ENCODE data around the gene OSBPL3.

DNA sequence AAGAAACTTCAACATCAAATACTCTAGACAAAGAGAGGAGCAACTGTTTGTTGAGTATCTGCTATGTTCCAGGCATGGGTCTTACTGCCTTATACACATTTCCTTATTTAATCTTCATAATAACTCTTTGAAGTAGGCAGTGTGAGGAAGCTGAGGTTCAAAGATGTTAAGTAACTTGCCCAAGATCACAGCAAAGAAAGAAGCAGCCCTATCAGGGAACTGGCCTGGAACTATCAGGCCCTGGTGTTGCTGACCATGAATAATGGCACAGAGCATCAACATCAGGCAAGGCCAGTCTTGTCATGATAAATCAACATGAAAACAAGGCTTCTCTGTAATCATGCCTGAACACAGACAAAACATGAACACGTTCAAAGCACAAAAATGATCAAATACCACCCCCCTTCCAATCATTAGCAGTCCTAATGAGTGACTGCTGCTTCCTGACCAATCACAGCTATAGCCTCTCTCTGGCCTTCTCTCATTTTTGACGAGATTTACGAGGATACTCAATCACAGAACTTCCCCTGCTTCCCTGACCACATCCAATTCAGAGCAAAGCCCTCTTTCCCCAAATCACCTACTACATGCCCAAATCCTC lies 225.0 kb downstream of the OSBPL3 start:
- TF ChIP-seq, protein P1, sequence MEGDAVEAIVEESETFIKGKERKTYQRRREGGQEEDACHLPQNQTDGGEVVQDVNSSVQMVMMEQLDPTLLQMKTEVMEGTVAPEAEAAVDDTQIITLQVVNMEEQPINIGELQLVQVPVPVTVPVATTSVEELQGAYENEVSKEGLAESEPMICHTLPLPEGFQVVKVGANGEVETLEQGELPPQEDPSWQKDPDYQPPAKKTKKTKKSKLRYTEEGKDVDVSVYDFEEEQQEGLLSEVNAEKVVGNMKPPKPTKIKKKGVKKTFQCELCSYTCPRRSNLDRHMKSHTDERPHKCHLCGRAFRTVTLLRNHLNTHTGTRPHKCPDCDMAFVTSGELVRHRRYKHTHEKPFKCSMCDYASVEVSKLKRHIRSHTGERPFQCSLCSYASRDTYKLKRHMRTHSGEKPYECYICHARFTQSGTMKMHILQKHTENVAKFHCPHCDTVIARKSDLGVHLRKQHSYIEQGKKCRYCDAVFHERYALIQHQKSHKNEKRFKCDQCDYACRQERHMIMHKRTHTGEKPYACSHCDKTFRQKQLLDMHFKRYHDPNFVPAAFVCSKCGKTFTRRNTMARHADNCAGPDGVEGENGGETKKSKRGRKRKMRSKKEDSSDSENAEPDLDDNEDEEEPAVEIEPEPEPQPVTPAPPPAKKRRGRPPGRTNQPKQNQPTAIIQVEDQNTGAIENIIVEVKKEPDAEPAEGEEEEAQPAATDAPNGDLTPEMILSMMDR (IDR thresholded peaks at IDR 0.05; ENCODE audit: insufficient read depth, low read length, poor library complexity, severe bottlenecking): no peak
- no peak for TF ChIP-seq EZH2phosphoT487 (conservative IDR thresholded peaks at IDR 0.05; ENCODE audit: low read length)
